Measurements from ENCODE around the gene RAB1A. TPM values are rescaled to one million over a fixed set of nuclear protein-coding genes. Genes with fewer than 3 reads are reported as not detected.

RAB1A gene
- total RNA-seq, 1 donor from 2014 or later = 70.2 TPM

DNA sequence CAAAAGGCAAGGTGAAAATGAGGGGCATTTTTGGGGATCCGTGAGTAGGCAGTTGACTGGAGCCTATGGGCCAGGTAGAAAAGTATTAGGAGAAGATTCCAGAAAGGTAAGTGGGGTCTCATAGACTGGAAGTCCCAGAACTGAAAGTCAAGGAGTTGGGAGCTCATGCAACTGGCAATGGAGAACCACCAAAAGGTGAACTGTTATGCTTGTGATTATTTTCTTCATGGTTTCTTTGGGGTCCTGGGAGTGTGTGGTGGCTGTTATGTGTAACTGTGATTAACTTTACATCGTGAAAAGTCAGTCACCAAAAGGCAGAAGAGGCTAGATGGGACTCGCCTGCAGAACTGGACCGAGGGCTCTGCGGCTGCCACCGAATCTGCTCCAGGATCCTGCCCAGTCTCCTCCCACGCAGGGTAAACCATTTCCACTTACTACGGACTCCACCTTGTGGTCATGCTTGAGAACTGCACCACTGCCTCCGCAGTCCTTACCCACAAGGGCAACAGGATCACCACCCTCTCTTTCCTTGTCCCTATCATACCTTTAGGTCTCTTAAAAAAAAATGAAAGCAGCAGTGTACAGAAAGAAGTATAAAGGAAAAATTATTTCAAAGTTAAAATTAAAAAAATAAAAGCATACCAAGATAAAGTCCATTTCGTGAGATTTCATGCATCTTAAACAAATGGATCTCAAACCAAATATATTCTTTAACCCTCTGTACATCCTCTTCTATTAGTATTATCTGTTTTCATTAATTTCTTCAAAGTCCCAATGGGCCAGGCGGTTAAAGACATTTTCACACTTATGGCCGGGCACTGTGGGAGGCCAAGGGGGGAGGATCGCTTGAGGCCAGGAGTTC lies 89.3 kb downstream of the RAB1A start:
- intact Hi-C loops (cut with micrococcal nuclease) = loop anchor here (1.0 to 2.0 kb wide), 3 partner anchors 52 to 168 kb away; partner anchors contain the start of gene SLC1A4

GRCh38 chr2:65039640-65040039 lies 90.3 kb downstream of the RAB1A start:
- intact Hi-C loops (cut with micrococcal nuclease) = loop anchor here (1.0 to 2.0 kb wide), 3 partner anchors 51 to 167 kb away; partner anchors contain the start of gene SLC1A4

DNA sequence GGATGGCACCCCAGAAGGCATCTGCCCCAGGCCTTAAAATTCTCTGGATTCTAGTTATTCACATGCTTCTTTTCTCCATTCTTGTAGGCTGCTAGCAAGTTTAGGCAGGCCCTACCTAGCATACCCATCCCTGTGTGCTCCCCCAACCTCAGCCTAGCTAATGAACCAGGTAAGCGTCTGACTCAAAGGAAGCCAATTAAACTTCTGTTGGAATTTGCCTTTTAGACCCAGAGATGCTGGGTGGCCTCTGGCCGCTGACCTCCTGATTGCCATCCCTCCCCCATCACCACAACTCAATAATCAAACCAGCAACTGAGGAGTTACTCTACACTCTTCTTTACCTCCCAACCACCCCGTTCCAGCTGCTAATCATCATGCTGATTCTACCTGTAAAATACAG lies 92.7 kb downstream of the RAB1A start:
- intact Hi-C loops (cut with micrococcal nuclease) = no loop called here

Other genes with a start within 250 kb of the RAB1A start
- gene SLC1A4, start 140.7 kb downstream of the RAB1A start, total RNA-seq = 62.8 and 63.3 TPM in 2 replicates
- 7.0 and 7.4 TPM in 2 replicates for gene CEP68, start 73.7 kb downstream of the RAB1A start, total RNA-seq
- gene ACTR2, start 97.7 kb upstream of the RAB1A start, total RNA-seq = 488 and 497 TPM in 2 replicates